ENCODE measurements around the gene SLC15A4. TPM values are rescaled to one million over a fixed set of nuclear protein-coding genes. Genes with fewer than 3 reads are reported as not detected.

Gene SLC15A4
- total and polyA plus RNA-seq, 4 experiments from 2014 or later, result 2.0 to 14.6 (median 10.0) TPM

DNA sequence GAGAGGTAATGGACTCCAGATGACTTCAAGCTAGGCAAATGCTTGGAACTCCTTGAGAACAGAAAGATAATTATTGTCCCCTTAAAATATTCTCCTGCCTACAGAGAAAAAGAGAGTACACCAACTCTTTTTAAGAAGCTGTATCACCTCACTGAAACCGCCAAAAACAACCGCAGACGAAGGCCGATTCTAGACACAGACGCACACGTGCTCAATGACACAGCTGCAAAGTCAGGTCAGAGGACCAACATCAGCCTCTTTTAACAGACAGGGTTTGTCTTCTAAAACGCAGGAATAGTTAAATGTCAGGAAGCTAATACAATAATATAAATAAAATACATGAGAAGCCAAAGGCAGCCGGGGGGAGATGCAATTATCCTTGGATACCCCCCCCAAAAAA, 19.0 kb downstream of the SLC15A4 start:
- DNase-seq, result no peak
- Histone ChIP-seq H3K9me3 (ENCODE audit: control insufficient read depth in 1 of 2, low read length in 2 of 2) (no peaks in the 10 kb centered on the region), H3K27me3 (ENCODE audit: insufficient read depth, low read length) (no peaks in the 10 kb centered on the region), H3K4me3 (ENCODE audit: low read length in 2 of 2) (no peak overlapping the region), H3K27ac (ENCODE audit: low read depth, low read length) (no peak overlapping the region), H3K36me3 (ENCODE audit: insufficient read depth, low read length) (peaks cover 15% of the 10 kb centered on the region), H3K4me1 (ENCODE audit: insufficient read depth, low read length) (peaks cover under 1% of the 10 kb centered on the region)
- ChIA-PET CTCF (ENCODE audit: partially characterized antibody) (interaction anchor here (1.4 kb wide), 1 partner anchor 8 kb away, joined by 3 read pairs; no protein-coding TSS in a partner anchor), POLR2A (ENCODE audit: partially characterized antibody) (no interaction called here)
- Mint-ChIP-seq H3K27me3 (no peaks in the 10 kb centered on the region), H3K9me3 (no peaks in the 10 kb centered on the region), H3K27ac (no peak overlapping the region), H3K4me1 (peaks cover 4 to 10% (median 5%) of the 10 kb centered on the region in 4 donors), H3K36me3 (peaks cover 68 to 70% of the 10 kb centered on the region in 2 donors), H3K4me3 (no peak overlapping the region)
- intact Hi-C loops (cut with micrococcal nuclease), result no loop called here

DNA sequence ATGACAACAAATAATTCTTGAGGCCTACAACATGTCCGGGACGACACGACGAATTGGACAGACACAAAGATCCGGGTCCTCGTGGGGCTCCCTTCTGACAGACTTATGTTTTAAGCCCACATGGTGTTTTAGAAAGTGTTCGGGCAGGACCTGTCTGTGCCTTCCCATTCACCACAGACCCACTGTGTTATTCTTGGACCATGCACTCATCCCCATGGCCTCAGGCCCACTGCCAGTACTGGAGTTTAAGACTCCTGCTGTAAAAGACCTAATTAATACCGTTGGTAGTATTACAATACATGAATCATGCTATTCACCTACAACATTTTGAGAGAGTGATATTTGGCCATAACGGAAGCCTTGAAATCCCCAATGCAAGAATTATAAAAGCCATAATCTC, 20.0 kb downstream of the SLC15A4 start:
- Mint-ChIP-seq H3K4me3 (no peak overlapping the region), H3K27ac (no peak overlapping the region), H3K4me1 (peaks cover 0 to 7% (median 3%) of the 10 kb centered on the region in 4 donors), H3K27me3 (no peaks in the 10 kb centered on the region), H3K36me3 (peaks cover 69 to 73% of the 10 kb centered on the region in 2 donors), H3K9me3 (no peaks in the 10 kb centered on the region)
- Histone ChIP-seq H3K4me3 (ENCODE audit: low read length in 2 of 2) (no peak overlapping the region), H3K9me3 (ENCODE audit: control insufficient read depth in 1 of 2, low read length in 2 of 2) (no peaks in the 10 kb centered on the region), H3K27ac (ENCODE audit: low read depth, low read length) (no peak overlapping the region), H3K36me3 (ENCODE audit: insufficient read depth, low read length) (peaks cover 13% of the 10 kb centered on the region), H3K27me3 (ENCODE audit: insufficient read depth, low read length) (no peaks in the 10 kb centered on the region), H3K4me1 (ENCODE audit: insufficient read depth, low read length) (no peaks in the 10 kb centered on the region)
- POLR2A ChIA-PET (ENCODE audit: partially characterized antibody), result no interaction called here
- intact Hi-C loops (cut with micrococcal nuclease), result no loop called here
- CTCF ChIA-PET (ENCODE audit: partially characterized antibody), result no interaction called here
- no peak for DNase-seq

DNA sequence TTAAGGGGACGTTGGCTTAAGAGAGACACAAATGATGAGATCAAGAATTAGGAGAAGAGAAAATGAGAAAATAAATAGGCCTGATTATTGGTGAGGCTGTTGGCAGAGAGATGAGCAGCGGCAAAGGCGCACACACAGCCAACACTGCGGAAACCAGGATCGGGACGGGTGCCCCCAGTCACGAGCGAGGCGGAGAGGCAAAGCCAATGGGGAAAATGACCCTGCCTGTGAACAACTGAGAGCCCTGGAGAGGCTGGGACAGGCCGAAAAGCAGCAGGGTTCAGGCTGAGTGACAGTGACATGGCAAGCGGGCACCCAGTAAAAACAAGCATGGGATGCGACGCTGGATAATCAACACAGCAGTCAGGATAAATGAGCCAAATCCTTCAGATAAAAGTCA, 21.0 kb downstream of the SLC15A4 start:
- H3K36me3 Mint-ChIP-seq, result peaks cover 71 to 74% of the 10 kb centered on the region in 2 donors
- Histone ChIP-seq H3K4me3 (ENCODE audit: low read length in 2 of 2) (no peak overlapping the region), H3K27me3 (ENCODE audit: insufficient read depth, low read length) (no peaks in the 10 kb centered on the region), H3K9me3 (ENCODE audit: control insufficient read depth in 1 of 2, low read length in 2 of 2) (no peaks in the 10 kb centered on the region), H3K4me1 (ENCODE audit: insufficient read depth, low read length) (no peaks in the 10 kb centered on the region), H3K27ac (ENCODE audit: low read depth, low read length) (no peak overlapping the region), H3K36me3 (ENCODE audit: insufficient read depth, low read length) (peaks cover 17% of the 10 kb centered on the region)
- H3K27ac Mint-ChIP-seq, result no peak overlapping the region
- no peak overlapping the region for H3K4me3 Mint-ChIP-seq
- H3K27me3 Mint-ChIP-seq, result no peaks in the 10 kb centered on the region
- H3K4me1 Mint-ChIP-seq, result peaks cover 0 to 5% (median 3%) of the 10 kb centered on the region in 4 donors
- intact Hi-C loops (cut with micrococcal nuclease), result no loop called here
- H3K9me3 Mint-ChIP-seq, result no peaks in the 10 kb centered on the region
- ChIA-PET CTCF (ENCODE audit: partially characterized antibody) (interaction anchor here (0.5 kb wide), 1 partner anchor 20 kb away, joined by 3 read pairs; no protein-coding TSS in a partner anchor), POLR2A (ENCODE audit: partially characterized antibody) (no interaction called here)
- no peak for DNase-seq

DNA sequence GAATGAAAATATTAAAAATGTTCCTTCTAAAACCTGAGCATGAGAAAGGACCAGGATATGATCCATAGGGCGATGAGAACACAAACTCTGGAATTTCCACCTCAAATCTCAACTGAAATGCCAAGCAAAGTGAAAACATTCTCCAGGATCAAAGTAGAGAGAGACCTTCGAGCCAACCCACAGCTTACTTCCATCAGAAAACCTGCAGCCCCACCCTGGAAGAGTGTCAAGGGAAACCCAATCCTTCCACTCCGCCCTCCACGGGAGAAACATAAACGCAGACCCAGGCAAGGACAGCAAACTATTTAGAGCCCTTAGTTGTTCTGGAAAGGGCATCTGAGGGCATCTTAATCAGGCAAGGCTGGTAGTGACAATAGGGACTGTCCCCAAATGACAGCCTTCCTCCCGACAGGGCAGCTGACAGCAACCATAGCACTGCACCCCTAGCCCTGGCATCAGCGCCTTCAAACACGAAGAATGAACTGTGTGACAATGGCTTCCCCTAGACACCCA, 21.8 kb downstream of the SLC15A4 start:
- Histone ChIP-seq H3K4me3 (ENCODE audit: low read length in 2 of 2) (no peak overlapping the region), H3K27me3 (ENCODE audit: insufficient read depth, low read length) (no peaks in the 10 kb centered on the region), H3K27ac (ENCODE audit: low read depth, low read length) (no peak overlapping the region), H3K9me3 (ENCODE audit: control insufficient read depth in 1 of 2, low read length in 2 of 2) (no peaks in the 10 kb centered on the region), H3K36me3 (ENCODE audit: insufficient read depth, low read length) (peaks cover 19% of the 10 kb centered on the region), H3K4me1 (ENCODE audit: insufficient read depth, low read length) (no peaks in the 10 kb centered on the region)
- DNase-seq, result no peak
- ChIA-PET CTCF (ENCODE audit: partially characterized antibody) (interaction anchor here (0.5 kb wide), 1 partner anchor 19 kb away, joined by 3 read pairs; no protein-coding TSS in a partner anchor), POLR2A (ENCODE audit: partially characterized antibody) (no interaction called here)
- H3K4me1 Mint-ChIP-seq, result peaks cover 0 to 10% (median 3%) of the 10 kb centered on the region in 4 donors
- no peaks in the 10 kb centered on the region for H3K27me3 Mint-ChIP-seq
- H3K4me3 Mint-ChIP-seq, result no peak overlapping the region
- intact Hi-C loops (cut with micrococcal nuclease), result no loop called here
- H3K9me3 Mint-ChIP-seq, result no peaks in the 10 kb centered on the region
- peaks cover 73 to 75% of the 10 kb centered on the region in 2 donors for H3K36me3 Mint-ChIP-seq
- H3K27ac Mint-ChIP-seq, result peak overlapping the region in 1 of 7 donors; percentile 35

DNA sequence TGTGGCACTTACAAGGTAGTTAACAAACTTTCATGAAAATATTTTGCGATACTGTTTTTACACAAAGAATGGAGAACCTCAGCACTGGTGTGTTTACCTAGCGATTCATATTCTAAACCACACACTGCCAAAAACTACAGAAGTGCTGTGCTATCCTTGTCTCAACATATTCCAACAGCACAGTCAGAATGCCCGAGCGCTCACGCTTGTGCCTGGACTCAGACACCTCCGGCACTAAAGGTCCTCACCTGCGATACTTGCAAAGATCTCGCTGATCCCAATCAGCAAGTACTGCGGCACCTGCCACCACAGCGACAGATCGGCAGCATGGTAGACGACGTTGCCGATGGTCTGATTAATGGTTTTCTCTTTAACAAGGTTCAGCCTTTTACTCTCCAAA, 23.2 kb downstream of the SLC15A4 start:
- intact Hi-C loops (cut with micrococcal nuclease), result no loop called here
- no peak for DNase-seq
- H3K27me3 Mint-ChIP-seq, result no peaks in the 10 kb centered on the region
- no peak overlapping the region for H3K4me3 ChIP-seq (ENCODE audit: low read length in 2 of 2)
- no peaks in the 10 kb centered on the region for H3K9me3 Mint-ChIP-seq
- H3K36me3 ChIP-seq (ENCODE audit: insufficient read depth, low read length), result peaks cover 19% of the 10 kb centered on the region
- no peak overlapping the region for H3K27ac Mint-ChIP-seq
- no peak overlapping the region for H3K4me3 Mint-ChIP-seq
- POLR2A ChIA-PET (ENCODE audit: partially characterized antibody), result no interaction called here
- H3K36me3 Mint-ChIP-seq, result peaks cover 78% of the 10 kb centered on the region in 2 donors
- H3K4me1 Mint-ChIP-seq, result peaks cover 2 to 19% (median 8%) of the 10 kb centered on the region in 4 donors
- no peak overlapping the region for H3K27ac ChIP-seq (ENCODE audit: low read depth, low read length)
- no peaks in the 10 kb centered on the region for H3K9me3 ChIP-seq (ENCODE audit: control insufficient read depth in 1 of 2, low read length in 2 of 2)
- no peaks in the 10 kb centered on the region for H3K4me1 ChIP-seq (ENCODE audit: insufficient read depth, low read length)
- H3K27me3 ChIP-seq (ENCODE audit: insufficient read depth, low read length), result no peaks in the 10 kb centered on the region
- CTCF ChIA-PET (ENCODE audit: partially characterized antibody), result no interaction called here

DNA sequence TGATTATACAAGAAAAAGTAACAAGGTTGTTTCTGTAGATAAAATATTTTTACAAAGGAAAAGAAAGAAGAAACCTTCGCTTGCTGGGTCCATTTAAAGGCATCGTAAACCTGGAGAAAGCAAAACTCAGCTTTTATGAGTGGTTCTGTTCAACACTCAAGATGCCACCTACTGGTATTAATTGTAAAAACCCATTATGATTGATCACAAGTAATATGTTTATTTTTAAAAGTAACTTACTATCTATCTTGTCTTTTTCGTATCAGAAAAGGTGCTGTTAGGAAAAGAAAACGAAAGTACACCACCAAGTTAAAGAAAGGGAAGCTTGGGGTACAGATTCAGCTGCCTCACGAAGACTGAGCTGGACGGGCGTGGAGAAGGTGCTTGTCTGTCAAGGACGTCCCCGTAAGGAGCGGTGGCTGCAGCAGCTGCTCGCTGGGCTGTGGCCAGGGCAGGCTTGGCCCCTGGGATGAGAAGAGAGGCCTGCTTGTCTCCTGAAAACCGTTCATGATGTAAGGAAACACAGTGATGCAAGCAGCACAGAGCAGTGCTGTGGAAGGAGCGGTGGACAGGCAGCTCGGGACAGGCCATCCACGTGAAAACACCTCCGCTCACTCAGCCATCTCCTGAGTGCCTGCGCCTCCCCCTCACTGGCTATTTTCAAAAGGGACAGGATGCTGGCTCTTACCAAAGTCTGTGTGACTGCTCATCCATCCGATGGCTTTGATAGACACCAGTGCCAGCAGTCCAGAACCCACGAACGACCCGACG, 25.0 kb downstream of the SLC15A4 start:
- H3K36me3 ChIP-seq (ENCODE audit: insufficient read depth, low read length), result peaks cover 24% of the 10 kb centered on the region
- Mint-ChIP-seq H3K27ac (no peak overlapping the region), H3K4me1 (peaks cover 6 to 31% (median 18%) of the 10 kb centered on the region in 4 donors), H3K9me3 (no peaks in the 10 kb centered on the region), H3K36me3 (peaks cover 81 to 83% of the 10 kb centered on the region in 2 donors), H3K4me3 (peak overlapping the region in 1 of 8 donors; percentile 5), H3K27me3 (no peaks in the 10 kb centered on the region)
- H3K4me1 ChIP-seq (ENCODE audit: insufficient read depth, low read length), result no peaks in the 10 kb centered on the region
- intact Hi-C loops (cut with micrococcal nuclease), result no loop called here
- no peak overlapping the region for H3K27ac ChIP-seq (ENCODE audit: low read depth, low read length)
- no peak overlapping the region for H3K4me3 ChIP-seq (ENCODE audit: low read length in 2 of 2)
- ChIA-PET CTCF (ENCODE audit: partially characterized antibody) (no interaction called here), POLR2A (ENCODE audit: partially characterized antibody) (interaction anchor here (0.7 kb wide), 1 partner anchor 23 kb away, joined by 3 read pairs; no protein-coding TSS in a partner anchor)
- H3K27me3 ChIP-seq (ENCODE audit: insufficient read depth, low read length), result no peaks in the 10 kb centered on the region
- H3K9me3 ChIP-seq (ENCODE audit: control insufficient read depth in 1 of 2, low read length in 2 of 2), result no peaks in the 10 kb centered on the region
- DNase-seq, result no peak
